Measurements from ENCODE around the gene ELFN1.

DNA sequence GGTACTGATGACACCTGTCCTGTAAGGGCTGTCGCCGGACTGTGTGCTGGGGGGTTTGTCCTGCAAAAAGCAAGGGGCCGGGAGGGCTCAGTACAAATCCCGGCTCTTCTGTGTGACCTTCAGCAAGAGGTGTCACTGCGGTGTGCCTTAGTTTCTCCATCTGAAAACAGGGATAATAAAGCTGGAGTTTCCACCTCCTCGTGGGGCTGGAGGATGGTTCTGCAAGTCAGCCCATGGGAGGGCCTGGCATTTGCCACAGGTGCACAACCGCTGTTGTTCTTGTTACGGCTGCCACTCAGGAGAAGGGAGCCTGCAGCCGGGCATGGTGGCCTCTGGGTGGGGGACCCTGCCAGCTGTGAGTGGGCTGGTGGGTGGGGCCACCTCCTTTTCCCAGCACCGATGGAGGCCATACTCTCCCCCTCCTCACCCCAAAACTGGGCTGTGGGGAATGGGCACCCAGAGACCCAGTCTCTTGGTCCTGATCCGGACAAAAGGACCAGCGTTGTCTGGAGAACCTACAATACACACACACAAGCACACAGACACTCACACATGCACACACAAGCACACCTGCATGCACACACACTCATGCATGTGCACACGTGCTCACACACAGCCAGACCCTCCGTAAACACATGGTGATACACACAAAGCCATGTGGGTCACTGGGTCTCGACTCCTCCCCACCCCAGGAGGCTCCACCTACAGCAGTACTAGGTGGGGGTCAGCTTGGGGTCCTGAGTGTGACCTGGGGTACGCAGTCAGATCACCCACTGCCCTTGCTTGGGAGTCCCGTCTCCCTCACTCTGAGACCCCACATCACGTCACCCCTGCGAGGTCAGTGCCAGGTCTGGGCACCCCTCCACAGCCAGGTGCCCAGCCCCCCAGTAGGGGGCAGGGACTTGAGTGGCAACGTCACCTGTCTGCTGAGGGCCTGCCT lies 34.1 kb downstream of the ELFN1 start:
- TF ChIP-seq GATA2 (IDR thresholded peaks at IDR 0.05; ENCODE audit: low read depth, low read length): no peak
- TF ChIP-seq GATA3 (IDR thresholded peaks at IDR 0.05; ENCODE audit: low read depth, low read length): no peak

Data from SH-SY5Y (cell line).